Neural cell (in vitro differentiated cells): ENCODE measurements around the gene CIDEA.

ENCODE experiments used
- MXI1 ChIP-seq: fragments of 450-650 bp; conservative IDR thresholded peaks from 2 replicates; pipeline ENCODE4 v1.6.1; 2014; ENCODE audit warnings: antibody characterized with exemption, mild to moderate bottlenecking; ENCODE audit not compliant: poor library complexity, severe bottlenecking
- TF ChIP-seq, protein P1 (sequence below): fragments of 450-650 bp; IDR thresholded peaks from 2 replicates; pipeline ENCODE4 v1.5.1; 2014; ENCODE audit warnings: antibody characterized with exemption, mild to moderate bottlenecking, moderate library complexity; ENCODE audit not compliant: poor library complexity, severe bottlenecking

DNA sequence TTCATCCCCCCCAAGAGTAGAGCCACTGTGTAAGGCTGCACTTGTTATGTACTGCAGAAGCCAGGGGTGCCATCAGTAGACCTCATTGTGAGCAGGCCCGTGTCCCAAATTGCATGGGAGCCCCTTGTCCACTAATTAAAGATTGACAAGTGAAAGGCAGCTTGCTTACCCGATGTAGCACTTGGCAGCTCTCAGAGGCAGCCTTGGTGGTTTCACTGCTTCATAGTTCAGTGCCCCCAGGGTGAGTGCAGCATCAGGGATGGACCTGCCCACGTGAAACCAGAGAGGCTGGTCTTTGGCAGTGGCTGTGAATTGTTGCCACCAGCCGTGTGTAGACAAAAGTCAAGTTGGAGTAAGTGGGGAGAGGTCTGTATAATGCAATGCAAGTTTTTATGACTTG, 67.2 kb downstream of the CIDEA start:
- no peak for TF ChIP-seq MXI1
- TF ChIP-seq, protein P1, sequence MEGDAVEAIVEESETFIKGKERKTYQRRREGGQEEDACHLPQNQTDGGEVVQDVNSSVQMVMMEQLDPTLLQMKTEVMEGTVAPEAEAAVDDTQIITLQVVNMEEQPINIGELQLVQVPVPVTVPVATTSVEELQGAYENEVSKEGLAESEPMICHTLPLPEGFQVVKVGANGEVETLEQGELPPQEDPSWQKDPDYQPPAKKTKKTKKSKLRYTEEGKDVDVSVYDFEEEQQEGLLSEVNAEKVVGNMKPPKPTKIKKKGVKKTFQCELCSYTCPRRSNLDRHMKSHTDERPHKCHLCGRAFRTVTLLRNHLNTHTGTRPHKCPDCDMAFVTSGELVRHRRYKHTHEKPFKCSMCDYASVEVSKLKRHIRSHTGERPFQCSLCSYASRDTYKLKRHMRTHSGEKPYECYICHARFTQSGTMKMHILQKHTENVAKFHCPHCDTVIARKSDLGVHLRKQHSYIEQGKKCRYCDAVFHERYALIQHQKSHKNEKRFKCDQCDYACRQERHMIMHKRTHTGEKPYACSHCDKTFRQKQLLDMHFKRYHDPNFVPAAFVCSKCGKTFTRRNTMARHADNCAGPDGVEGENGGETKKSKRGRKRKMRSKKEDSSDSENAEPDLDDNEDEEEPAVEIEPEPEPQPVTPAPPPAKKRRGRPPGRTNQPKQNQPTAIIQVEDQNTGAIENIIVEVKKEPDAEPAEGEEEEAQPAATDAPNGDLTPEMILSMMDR = no peak
